Measurements from ENCODE around the gene MXI1.
A peak's percentile ranks its signal among the peaks of the same experiment; 100 is the strongest.
"Not testable (repeated sequence)": the region's sequence is repeated elsewhere in the genome, so short reads cannot be mapped to it uniquely, and the experiment has no call there.

The MXI1 gene

DNA sequence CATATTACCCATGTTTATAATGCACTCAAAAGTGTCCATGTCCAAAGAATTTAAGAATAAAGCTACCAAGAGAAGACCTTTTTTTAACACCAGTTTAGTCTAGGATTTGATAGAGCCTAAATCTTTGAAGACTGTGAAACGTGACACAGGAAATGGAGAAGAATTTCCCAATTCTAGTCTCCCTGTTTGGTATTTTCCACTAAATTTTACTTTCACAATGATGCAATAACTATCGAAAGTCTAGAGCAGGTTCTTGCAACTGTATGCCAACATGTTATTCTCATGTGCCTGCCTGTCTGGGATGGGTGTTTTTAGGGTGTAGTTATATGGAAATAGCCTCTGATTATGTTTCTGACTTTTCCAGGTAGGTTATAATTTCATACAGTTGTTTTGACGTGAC is 6.9 kb upstream of the MXI1 start:
- Histone ChIP-seq H3K4me2 (peak overlapping the region in 7 of 11 experiments; percentile 2 to 40 (median 14); a peak in 7 of 22 replicates), H3K9ac (no peak overlapping the region), H3K27ac (no peak overlapping the region), H3K36me3 (no peaks in the 10 kb centered on the region), H3K4me3 (no peak overlapping the region), H3K9me3 (replicated peaks in 1 of 11) (no peaks in the 10 kb centered on the region), H4K20me1 (no peaks in the 10 kb centered on the region), H3K27me3 (no peaks in the 10 kb centered on the region), H3K4me1 (peaks cover 0 to 12% (median 8%) of the 10 kb centered on the region in 10 experiments; a peak in 10 of 20 replicates)
- TF ChIP-seq Cebpa-rat (IDR thresholded peaks at IDR 0.05): peak in 2 of 11 experiments; percentile 44; a peak in 3 of 22 replicates

DNA sequence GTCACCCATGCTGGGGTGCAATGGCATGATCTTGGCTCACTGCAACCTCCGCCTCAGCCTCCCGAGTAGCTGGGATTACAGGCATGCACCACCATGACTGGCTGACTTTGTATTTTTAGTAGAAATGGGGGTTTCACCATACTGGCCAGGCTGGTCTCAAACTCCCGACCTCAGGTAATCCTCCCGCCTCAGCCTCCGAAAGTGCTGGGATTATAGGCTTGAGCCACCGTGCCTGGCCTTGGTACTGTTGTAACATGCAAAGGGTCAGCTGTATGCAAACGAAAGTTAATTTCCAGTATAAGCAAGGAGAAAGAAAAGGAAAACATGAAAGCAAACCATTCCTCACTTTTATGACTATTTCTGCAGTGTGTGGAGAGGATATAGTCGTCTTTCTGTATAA is 6.4 kb upstream of the MXI1 start:
- Histone ChIP-seq H3K4me2 (peak overlapping the region in 3 of 11 experiments; percentile 14 to 40 (median 31); a peak in 2 of 22 replicates), H3K4me1 (peaks cover 0 to 12% (median 4%) of the 10 kb centered on the region in 10 experiments; a peak in 10 of 20 replicates)
- not testable (repeated sequence) for H3K4me3 ChIP-seq; H3K27ac ChIP-seq; H4K20me1 ChIP-seq; H3K27me3 ChIP-seq; H3K9ac ChIP-seq; H3K36me3 ChIP-seq; H3K9me3 ChIP-seq (replicated peaks in 1 of 11)

DNA sequence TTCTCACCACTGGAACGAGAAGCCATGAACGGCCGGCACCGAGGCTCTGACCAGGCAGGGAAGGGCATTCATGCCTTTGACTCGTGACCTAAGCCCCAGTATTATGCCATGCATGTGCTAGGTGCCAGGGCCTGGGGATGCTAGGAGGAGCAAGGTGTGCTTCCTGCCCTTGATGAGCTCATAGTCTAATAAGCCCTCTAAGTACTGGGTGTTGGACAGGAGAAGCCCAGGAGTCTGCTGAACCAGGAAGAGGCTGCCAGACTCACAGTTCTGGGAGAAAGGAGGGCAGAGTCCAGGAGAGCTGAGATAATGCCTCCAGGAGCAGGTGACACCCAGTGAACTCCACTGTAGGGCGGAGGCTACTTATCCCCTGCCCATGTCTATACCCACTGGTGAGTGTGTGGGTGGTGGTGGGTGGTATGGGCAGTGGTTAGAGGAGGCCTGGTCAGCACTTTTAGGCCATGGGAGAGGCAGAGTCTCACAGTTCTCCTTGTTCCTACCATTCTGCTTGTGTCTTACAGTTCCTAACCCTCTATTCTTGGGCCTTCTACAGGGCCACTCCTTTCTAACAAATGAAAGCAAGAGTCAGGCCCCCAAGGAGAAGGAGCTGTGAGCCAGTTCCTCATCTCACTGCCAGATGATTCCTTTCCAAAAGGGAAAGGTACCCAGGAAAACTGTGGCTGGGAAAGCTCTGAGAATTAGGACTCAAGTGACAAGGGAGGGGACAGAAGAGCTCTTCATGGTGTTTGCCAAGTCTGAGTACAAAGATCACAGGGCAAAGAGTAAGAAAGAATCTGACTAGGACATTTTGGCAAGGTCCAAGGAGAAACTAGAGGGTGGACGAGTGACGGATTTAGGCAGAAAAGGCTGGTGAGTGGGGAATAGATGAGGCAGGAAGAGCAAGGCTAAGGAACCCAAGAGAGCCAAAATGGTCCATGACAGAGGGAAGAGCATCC is 3.6 kb upstream of the MXI1 start:
- Histone ChIP-seq H3K4me3 (no peak overlapping the region), H3K9ac (no peak overlapping the region), H4K20me1 (peaks cover 0 to 5% (median 0%) of the 10 kb centered on the region in 11 experiments; a peak in 1 of 22 replicates), H3K36me3 (no peaks in the 10 kb centered on the region), H3K4me1 (peaks cover 6 to 19% (median 9%) of the 10 kb centered on the region in 10 experiments), H3K4me2 (peak overlapping the region in 1 of 11 experiments; percentile 25; a peak in 1 of 22 replicates), H3K27ac (no peak overlapping the region), H3K27me3 (no peaks in the 10 kb centered on the region), H3K9me3 (replicated peaks in 1 of 11) (no peaks in the 10 kb centered on the region)
- no peak for TF ChIP-seq Cebpa-rat (IDR thresholded peaks at IDR 0.05)

DNA sequence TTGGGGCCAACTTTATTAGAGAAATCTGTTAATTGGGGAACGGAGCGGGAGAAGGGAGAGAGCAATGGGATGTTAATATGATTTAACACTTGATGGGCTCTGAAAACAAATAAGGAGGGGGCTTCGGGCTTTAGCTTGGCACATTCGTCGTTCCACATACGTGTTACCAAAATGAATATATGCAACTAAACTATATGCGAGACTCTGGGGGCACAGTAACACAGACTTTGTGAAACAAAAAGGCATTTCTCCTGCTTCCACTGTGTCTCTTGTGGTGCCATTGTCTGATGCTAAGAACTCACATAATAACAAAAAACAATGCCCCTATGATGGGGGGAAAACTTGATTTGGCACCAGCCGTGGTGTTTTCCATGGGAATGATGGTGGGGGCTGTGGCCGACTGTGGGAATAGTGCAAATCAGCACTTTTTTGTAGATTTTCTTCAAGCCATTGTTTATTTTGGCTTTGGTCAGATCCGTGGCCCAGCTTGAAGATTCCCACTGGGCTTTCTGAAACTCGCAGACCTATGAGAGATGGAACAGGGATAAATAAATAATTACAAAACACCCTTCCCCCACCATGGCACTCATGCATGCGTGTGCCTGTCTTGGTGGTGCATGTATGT is 2.2 kb upstream of the MXI1 start:
- TF ChIP-seq Cebpa-rat (IDR thresholded peaks at IDR 0.05): no peak
- Histone ChIP-seq H3K4me3 (no peak overlapping the region), H4K20me1 (peaks cover 0 to 5% (median 0%) of the 10 kb centered on the region in 11 experiments; a peak in 1 of 22 replicates), H3K4me1 (peaks cover 6 to 19% (median 9%) of the 10 kb centered on the region in 10 experiments), H3K4me2 (no peak overlapping the region), H3K27me3 (no peaks in the 10 kb centered on the region), H3K36me3 (no peaks in the 10 kb centered on the region), H3K9me3 (replicated peaks in 1 of 11) (no peaks in the 10 kb centered on the region), H3K27ac (no peak overlapping the region), H3K9ac (no peak overlapping the region)

DNA sequence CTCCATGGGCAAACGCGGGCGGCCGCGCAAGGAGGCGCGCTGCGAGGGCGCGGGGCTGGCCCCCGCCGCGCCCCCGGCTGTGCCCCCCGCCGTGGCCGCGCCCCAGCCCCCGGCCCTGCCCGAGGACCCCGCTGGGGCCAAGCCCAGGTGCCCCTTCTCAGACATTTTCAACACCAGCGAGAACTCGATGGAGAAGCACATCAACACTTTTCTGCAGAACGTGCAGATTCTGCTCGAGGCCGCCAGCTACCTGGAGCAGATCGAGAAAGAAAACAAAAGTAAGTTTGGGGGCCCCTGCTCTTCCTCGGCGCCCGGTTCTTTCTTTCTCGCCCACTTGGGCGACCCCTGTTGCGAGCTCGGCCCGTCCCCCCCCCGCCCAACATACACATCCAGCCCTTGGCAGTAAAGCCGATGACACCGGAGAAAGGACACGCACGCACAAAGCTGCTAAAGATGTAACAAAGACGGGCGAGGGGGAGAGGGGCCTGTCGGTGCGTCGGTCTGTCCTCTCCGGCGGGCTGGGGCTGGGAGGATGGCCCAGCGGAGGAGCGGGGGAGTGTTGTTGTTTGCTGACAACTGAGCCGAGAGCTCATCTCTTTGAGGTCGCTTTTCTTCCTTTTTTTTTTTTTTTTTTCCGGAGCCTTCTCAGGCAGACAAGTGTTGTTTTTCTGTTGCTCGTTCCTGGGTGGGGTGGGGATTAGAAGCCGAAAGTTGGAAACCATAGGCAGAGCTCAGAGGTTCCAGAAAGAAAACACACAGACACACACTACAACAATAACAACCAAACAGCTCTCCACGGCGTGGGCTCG is 604 bp downstream of the MXI1 start:
- no peaks in the 10 kb centered on the region for H3K36me3 ChIP-seq
- peak overlapping the region; percentile 85 to 100 (median 97) for H3K4me2 ChIP-seq
- peak overlapping the region; percentile 45 to 81 (median 66) for H3K27ac ChIP-seq
- H3K4me1 ChIP-seq: peaks cover 23 to 28% (median 25%) of the 10 kb centered on the region in 10 experiments
- H3K9ac ChIP-seq: peak overlapping the region; percentile 73 to 89 (median 82)
- TF ChIP-seq Cebpa-rat (IDR thresholded peaks at IDR 0.05): no peak
- H4K20me1 ChIP-seq: peaks cover 0 to 5% (median 0%) of the 10 kb centered on the region in 11 experiments; a peak in 4 of 22 replicates
- H3K4me3 ChIP-seq: peak overlapping the region; percentile 67 to 84 (median 74)
- no peaks in the 10 kb centered on the region for H3K9me3 ChIP-seq (replicated peaks in 1 of 11)
- H3K27me3 ChIP-seq: no peaks in the 10 kb centered on the region

DNA sequence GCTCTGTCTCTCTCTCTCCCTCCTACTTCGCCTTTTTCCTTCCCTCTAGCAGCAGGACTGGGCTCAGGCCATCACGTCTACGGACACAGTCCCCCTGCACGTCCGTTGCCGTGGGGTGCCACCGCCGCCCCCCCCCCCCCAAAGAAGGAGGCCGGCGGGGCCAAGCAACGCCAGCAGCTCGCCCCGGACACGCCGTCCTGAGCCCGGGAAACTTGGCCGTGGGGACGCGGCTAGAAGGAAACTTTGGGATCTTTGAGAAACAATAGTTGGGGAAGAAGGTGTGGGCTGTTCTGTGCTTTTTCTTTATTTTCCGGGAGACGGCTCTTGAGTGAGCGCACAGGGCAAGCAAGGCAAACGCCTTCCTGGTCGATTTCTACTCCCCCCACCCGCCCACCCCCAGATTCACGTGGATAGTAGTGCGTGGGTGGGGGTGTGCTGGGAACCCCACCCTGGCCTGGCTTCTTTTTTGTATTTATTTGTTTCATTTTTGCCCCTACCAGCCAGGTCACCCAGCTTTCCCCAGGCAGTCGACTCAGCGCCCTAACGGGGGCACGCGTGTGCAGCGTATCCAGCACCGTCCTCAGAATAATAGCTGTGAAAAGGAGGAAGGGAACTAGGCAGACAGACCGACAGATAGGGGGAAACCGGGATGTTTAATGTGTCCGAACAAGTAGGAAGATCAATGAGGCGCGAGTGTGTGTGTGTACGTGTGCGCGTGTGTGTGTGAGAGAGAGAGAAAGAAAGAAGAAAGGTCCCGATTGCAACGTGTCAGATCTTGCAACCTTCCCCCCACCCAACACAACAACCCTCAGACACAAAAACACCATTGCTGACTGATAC is 1.4 kb downstream of the MXI1 start:
- peaks cover 28 to 35% (median 31%) of the 10 kb centered on the region in 10 experiments for H3K4me1 ChIP-seq
- H4K20me1 ChIP-seq: peaks cover 0 to 12% (median 0%) of the 10 kb centered on the region in 11 experiments; a peak in 5 of 22 replicates
- TF ChIP-seq Cebpa-rat (IDR thresholded peaks at IDR 0.05): no peak
- H3K27me3 ChIP-seq: no peaks in the 10 kb centered on the region
- peak overlapping the region; percentile 67 to 84 (median 74) for H3K4me3 ChIP-seq
- H3K9me3 ChIP-seq (replicated peaks in 1 of 11): no peaks in the 10 kb centered on the region
- H3K27ac ChIP-seq: peak overlapping the region; percentile 50 to 84 (median 78); a peak in 21 of 22 replicates
- peak overlapping the region; percentile 73 to 92 (median 84) for H3K9ac ChIP-seq
- H3K4me2 ChIP-seq: peak overlapping the region; percentile 85 to 100 (median 97)
- H3K36me3 ChIP-seq: peaks cover 0 to 4% (median 0%) of the 10 kb centered on the region in 11 experiments; a peak in 1 of 22 replicates

DNA sequence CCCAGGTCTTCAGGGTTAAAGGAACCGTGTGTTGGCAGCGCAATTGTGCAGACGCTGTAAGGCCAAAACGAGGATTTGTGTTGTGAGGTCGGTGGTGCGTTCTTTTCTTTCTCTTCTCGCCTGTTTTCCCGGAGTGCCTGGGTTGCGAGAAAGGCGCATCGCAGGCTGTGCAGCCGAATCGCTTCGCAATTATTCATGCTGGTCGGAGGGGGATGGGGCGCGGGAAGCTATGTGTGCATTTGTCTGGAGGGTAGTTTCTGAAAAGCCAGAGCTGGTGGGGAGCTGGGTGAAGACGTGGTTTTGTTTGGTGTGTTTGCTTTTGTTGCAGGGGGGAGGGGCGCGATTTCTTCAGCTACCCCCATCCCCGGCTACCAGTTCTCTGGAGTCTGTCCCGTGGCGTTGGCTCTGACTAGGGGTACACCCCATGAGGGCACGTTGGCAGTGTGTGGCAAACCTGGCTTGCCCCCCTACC is 2.1 kb downstream of the MXI1 start:
- Histone ChIP-seq H3K36me3 (peaks cover 0 to 6% (median 0%) of the 10 kb centered on the region in 11 experiments; a peak in 1 of 22 replicates), H3K27ac (peak overlapping the region; percentile 50 to 84 (median 78); a peak in 19 of 22 replicates), H4K20me1 (peaks cover 0 to 18% (median 0%) of the 10 kb centered on the region in 11 experiments; a peak in 5 of 22 replicates), H3K27me3 (no peaks in the 10 kb centered on the region), H3K9me3 (replicated peaks in 1 of 11) (no peaks in the 10 kb centered on the region), H3K4me3 (peak overlapping the region; percentile 67 to 84 (median 74)), H3K4me2 (peak overlapping the region; percentile 85 to 100 (median 97)), H3K9ac (peak overlapping the region; percentile 73 to 92 (median 84)), H3K4me1 (peaks cover 35 to 41% (median 38%) of the 10 kb centered on the region in 10 experiments)
- TF ChIP-seq Cebpa-rat (IDR thresholded peaks at IDR 0.05): no peak
